Mesodermal cell (in vitro differentiated cells): Measurements from ENCODE around the gene HOXC9.

Experiments used
- H3K27ac ChIP-seq: 2 replicates; pipeline ENCODE4 v1.7.0; 2013; ENCODE audit warnings: mild to moderate bottlenecking, low read depth, low read length, moderate library complexity; ENCODE audit not compliant: severe bottlenecking
- H3K36me3 ChIP-seq: 2 replicates; pipeline ENCODE4 v1.7.1; 2013; ENCODE audit warnings: mild to moderate bottlenecking, low read length, moderate library complexity; ENCODE audit not compliant: control insufficient read depth, insufficient read depth
- H3K4me1 ChIP-seq: one replicate; pipeline ENCODE4 v1.7.1; 2013; ENCODE audit warnings: mild to moderate bottlenecking, low read length; ENCODE audit not compliant: insufficient read depth, control insufficient read depth, poor library complexity, severe bottlenecking
- H3K4me3 ChIP-seq: 2 replicates; pipeline ENCODE4 v1.7.0; 2013; ENCODE audit warnings: low read length, control low read depth, mild to moderate bottlenecking; ENCODE audit not compliant: insufficient read depth, poor library complexity, severe bottlenecking; ENCODE audit errors: extremely low read depth
- H3K9me3 ChIP-seq: 2 replicates; pipeline ENCODE4 v1.7.1; 2013; ENCODE audit warnings: mild to moderate bottlenecking, low read length, moderate library complexity; ENCODE audit not compliant: control insufficient read depth
- WGBS, 2 experiments: methylation state at CpG; one replicate each; pipeline ENCODE4 v1.1.5; 2013; ENCODE audit warnings: missing lambda C conversion rate in 2 of 2; ENCODE audit not compliant: insufficient coverage in 2 of 2; 5-methylcytosine and 5-hydroxymethylcytosine counted together

HOXC9 gene

GRCh38 chr12:54006559-54007220 lies 6.7 kb downstream of the HOXC9 start:
- H3K9me3 ChIP-seq, result no peaks in the 10 kb centered on the region
- H3K36me3 ChIP-seq, result no peaks in the 10 kb centered on the region
- H3K4me1 ChIP-seq, result no peaks in the 10 kb centered on the region
- H3K27ac ChIP-seq, result peak overlapping the region; percentile 17
- peak overlapping the region; percentile 7 for H3K4me3 ChIP-seq
- WGBS, 2 experiments, result 30% methylated on average over 16 to 19 of the region's 22 CpGs

DNA sequence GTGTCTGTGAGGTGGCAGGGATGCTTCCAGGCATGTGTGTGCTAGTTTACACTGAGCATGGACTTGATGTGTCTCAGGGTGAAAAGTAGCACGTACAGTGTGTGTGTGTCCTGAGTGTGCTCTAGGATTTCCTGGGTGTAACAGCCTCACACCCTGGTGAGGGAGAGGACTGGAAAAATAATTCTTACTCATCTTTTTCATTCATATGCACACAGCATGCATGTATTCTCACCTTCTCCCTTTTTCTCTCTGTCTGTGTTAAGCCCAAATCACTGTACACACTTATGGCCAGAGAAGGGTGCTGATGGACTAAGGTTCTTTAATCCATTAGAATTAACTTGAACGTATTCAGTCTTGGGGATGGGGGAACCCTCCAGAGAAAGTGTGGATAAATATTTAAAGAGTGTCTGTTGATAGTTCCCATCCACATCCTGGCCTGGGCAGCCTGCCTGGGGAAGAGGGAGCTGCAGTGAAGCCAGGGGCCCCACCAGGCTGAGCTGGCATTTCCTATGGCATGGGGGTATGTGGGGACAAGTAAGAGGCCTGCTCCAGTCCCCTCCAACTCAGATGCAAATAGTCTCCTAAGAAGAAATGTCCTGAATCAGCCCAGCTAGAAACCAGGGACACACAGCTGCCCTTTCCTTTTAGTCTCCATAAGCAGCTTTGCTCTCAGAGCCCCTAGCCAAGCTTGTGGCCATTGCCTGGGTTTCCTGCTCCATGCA lies 7.7 kb downstream of the HOXC9 start:
- no peak overlapping the region for H3K4me3 ChIP-seq

DNA sequence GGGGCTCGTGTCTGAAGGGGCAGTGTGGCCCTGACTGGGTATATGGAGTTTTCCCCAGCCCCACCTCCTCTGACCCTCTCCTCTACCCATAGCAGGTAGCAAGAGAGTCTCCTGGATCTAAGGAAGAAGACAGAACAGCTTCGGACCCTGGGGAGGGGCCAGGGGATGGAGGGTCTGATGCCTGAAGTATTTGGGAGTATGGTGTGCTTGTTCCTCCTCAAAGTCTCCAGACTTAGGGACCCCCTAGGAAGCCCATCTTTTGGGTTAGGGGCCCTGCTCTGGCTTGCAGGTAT lies 8.2 kb downstream of the HOXC9 start:
- H3K27ac ChIP-seq, result no peak overlapping the region
- H3K36me3 ChIP-seq, result no peaks in the 10 kb centered on the region
- peaks cover 7% of the 10 kb centered on the region for H3K4me1 ChIP-seq
- H3K9me3 ChIP-seq, result no peaks in the 10 kb centered on the region
- WGBS, 2 experiments, result 0% methylated on average over 1 of the region's 2 CpGs; no CpG with 5 or more reads in 1 of the 2 experiments
- H3K4me3 ChIP-seq, result no peak overlapping the region

More for the DNA sequence above, 7.7 kb downstream of the HOXC9 start:
- Histone ChIP-seq H3K4me1 (peaks cover 2% of the 10 kb centered on the region), H3K9me3 (no peaks in the 10 kb centered on the region), H3K36me3 (no peaks in the 10 kb centered on the region), H3K27ac (no peak overlapping the region)
- WGBS, 2 experiments, result 14 to 43% methylated on average over 1 of the region's 2 CpGs

GRCh38 chr12:54009171-54010052 lies 9.5 kb downstream of the HOXC9 start:
- H3K4me1 ChIP-seq, result peaks cover 9% of the 10 kb centered on the region
- H3K36me3 ChIP-seq, result no peaks in the 10 kb centered on the region
- H3K4me3 ChIP-seq, result peak overlapping the region; percentile 30
- peak overlapping the region; percentile 49 for H3K27ac ChIP-seq
- 2% methylated on average over 22 to 32 of the region's 51 CpGs for WGBS, 2 experiments
- H3K9me3 ChIP-seq, result no peaks in the 10 kb centered on the region

DNA sequence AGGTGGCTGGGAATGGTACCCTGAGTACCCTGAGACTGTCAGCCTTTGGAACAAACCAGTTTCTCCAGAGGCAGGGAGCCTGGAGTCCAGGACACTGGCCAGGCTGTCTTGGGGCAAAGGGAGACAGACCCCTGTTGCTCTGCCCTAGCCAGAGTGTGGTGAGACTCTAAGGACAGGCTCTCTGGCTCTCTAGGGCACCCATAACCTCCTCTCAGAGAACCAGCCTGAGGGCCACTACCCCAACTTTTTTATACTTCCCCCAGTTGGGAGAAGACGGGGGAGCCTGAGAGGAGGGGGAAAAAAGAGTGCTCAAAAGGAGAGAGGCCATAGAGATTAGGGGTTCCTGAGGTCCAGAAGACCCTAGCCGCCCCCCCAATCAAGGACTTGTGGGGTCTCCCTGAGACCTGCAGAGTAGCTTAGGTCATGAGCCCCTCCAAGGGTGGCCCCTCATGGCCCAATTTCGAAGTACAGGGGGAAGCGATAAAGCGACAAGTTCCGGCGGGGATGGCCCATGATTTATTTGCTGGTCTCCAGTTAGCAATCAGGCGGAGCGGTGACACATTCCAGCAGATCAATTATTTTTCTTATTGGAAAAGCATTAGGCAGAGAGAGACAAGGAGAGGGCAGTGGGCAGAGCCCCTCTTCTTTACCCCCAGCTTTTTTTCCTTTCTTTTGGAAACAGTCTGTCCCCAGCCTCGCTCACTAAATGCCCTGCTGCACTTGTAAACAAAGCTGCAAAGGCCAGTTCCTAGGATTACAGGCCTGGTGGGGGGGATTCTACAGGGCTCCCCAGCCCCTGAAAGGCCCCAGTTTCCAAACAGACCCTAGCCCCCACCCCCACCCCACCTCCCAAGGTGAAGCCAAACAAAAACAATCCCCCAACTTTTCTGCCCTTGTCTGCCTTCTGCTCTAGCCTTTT lies 10.4 kb downstream of the HOXC9 start:
- Histone ChIP-seq H3K9me3 (no peaks in the 10 kb centered on the region), H3K4me3 (peak overlapping the region; percentile 30), H3K4me1 (peaks cover 9% of the 10 kb centered on the region), H3K36me3 (no peaks in the 10 kb centered on the region), H3K27ac (peak overlapping the region; percentile 23)
- WGBS, 2 experiments, result 14 to 15% methylated on average over 6 to 7 of the region's 10 CpGs

DNA sequence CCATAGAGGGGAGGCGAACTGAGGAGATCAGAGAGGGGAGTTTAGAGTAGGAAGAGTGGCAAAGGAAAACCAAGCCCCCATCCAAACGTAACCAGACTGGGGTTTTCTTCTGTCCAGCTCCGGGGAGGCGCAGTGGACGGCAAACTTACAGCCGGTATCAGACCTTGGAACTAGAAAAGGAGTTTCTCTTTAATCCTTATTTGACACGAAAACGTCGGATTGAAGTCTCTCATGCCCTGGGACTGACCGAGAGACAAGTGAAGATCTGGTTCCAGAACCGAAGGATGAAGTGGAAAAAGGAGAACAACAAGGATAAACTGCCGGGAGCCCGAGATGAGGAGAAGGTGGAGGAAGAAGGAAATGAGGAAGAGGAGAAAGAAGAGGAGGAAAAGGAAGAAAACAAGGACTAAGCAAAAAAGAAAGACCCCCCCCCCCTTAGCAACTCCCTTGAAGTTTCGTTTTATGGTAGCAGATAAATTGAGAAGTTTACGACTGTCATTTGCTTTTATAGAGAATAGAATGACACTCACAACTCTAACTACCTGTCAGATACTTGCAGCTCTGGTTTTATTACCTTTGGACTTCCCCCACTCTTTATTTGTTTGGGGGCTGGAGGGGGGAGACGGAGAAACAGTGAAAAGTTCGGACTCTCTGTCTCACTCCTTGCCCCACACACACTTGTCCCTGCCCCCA lies 11.2 kb downstream of the HOXC9 start:
- Histone ChIP-seq H3K27ac (no peak overlapping the region), H3K4me3 (no peak overlapping the region), H3K4me1 (peaks cover 9% of the 10 kb centered on the region), H3K36me3 (no peaks in the 10 kb centered on the region), H3K9me3 (no peaks in the 10 kb centered on the region)
- 7 to 11% methylated on average over 8 to 12 of the region's 17 CpGs for whole genome bisulfite sequencing, 2 experiments

- Histone ChIP-seq H3K4me1 (peaks cover 9% of the 10 kb centered on the region), H3K27ac (no peak overlapping the region), H3K36me3 (no peaks in the 10 kb centered on the region), H3K9me3 (no peaks in the 10 kb centered on the region), H3K4me3 (no peak overlapping the region)
- WGBS, 2 experiments, result no CpG with 5 or more reads among the region's 14 CpGs
Measured at GRCh38 chr12:54011665-54012532, 11.9 kb downstream of the HOXC9 start.

DNA sequence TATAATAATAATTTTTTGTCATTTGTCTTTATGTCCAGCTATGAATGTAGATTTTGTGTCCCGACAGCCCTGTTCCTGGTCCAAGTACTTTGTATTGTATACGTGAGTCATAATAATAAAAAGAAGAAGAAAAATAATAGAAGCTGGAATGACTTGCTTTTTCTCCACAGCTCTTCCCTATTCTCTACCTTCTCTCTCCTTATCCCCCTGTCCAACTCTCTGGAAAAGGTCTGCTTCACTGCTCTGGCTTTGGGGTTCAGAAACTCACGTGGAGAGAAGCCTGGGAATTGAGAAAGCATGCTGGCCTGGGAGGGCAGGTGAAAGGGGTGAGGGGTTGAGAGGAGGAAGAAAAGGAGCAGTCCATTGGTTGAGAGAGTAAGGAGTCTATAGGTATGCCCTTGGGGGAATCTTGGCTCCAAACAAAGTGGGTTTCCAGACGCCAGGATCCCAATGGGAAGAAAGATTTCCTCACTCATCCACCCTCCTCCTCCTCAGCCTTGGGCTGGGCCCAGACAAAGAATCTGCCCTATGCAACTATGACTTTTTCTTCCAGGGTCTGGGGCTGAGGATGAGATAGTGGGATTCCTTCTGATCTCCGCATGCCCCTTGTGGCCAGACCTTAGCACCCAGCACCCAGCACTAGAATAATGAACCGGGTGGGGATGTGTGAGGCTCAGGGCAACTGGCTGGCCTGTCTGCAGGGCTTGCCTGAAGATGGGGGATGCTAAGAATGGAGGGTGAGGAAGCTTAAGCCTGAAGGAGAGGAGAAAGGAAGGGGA lies 12.9 kb downstream of the HOXC9 start:
- WGBS, 2 experiments, result 0% methylated on average over 2 of the region's 6 CpGs
- Histone ChIP-seq H3K9me3 (no peaks in the 10 kb centered on the region), H3K4me1 (peaks cover 9% of the 10 kb centered on the region), H3K27ac (peak overlapping the region; percentile 64), H3K36me3 (no peaks in the 10 kb centered on the region), H3K4me3 (no peak overlapping the region)
